Measurements from ENCODE around the gene CD4.

The CD4 gene

GRCh38 chr12:6858799-6859198 is 69.5 kb downstream of the CD4 start:
- peaks cover 19% of the 10 kb centered on the region for H3K36me3 ChIP-seq (ENCODE audit: control insufficient read depth, insufficient read depth, low read length)
- no peak overlapping the region for H3K9ac ChIP-seq (ENCODE audit: low read length)
- no CpG with 5 or more reads among the region's 2 CpGs for WGBS (ENCODE audit: extremely low coverage, insufficient coverage, low lambda C conversion rate)
- no peak overlapping the region for H3K23ac ChIP-seq (ENCODE audit: low read length)
- H3K27me3 ChIP-seq (ENCODE audit: insufficient read depth, low read length, poor library complexity) = no peaks in the 10 kb centered on the region
- DNase-seq = no peak
- no peak overlapping the region for H3K18ac ChIP-seq (ENCODE audit: low read length)
- no peak overlapping the region for H2BK120ac ChIP-seq (ENCODE audit: low read depth, low read length)
- peaks cover 10% of the 10 kb centered on the region for H3K79me2 ChIP-seq (ENCODE audit: control insufficient read depth, insufficient read depth, low read length)
- no peak overlapping the region for H4K5ac ChIP-seq (ENCODE audit: low read length)
- H2BK5ac ChIP-seq (ENCODE audit: low read length) = no peak overlapping the region
- H3K79me1 ChIP-seq (ENCODE audit: low read length) = peaks cover 8% of the 10 kb centered on the region
- no peak overlapping the region for H3K4me3 ChIP-seq (ENCODE audit: low read length)
- H2AK5ac ChIP-seq (ENCODE audit: low read length) = no peak overlapping the region
- H3K4me2 ChIP-seq (ENCODE audit: low read length) = no peak overlapping the region
- H3K56ac ChIP-seq (ENCODE audit: low read length) = no peak overlapping the region
- no peak overlapping the region for H3K27ac ChIP-seq (ENCODE audit: low read depth, low read length)
- no peak overlapping the region for H2BK15ac ChIP-seq (replicated peaks; ENCODE audit: low read depth)
- no peak overlapping the region for H3K4ac ChIP-seq (ENCODE audit: low read depth, low read length)
- peaks cover 3% of the 10 kb centered on the region for H3K4me1 ChIP-seq (ENCODE audit: control insufficient read depth, low read depth, low read length)
- H4K8ac ChIP-seq (ENCODE audit: low read depth, low read length) = no peak overlapping the region

DNA sequence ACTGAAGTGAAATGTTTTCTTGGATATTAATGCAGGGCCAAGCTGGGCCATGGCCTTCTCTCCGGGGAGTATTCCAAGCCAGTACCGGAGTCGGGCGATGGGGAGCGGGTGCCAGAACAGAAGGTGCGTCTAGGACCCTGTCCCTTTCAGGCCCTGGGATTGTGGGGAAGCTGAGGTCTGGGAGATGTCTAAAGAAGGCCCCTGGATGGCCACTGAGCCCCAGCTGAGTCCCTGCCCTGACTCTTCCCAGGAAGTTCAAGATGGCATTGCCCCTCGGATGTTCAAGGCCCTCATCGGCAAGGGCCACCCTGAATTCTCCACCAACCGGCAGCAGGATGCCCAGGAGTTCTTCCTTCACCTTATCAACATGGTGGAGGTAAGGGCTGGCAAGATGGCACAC is 70.8 kb downstream of the CD4 start:
- no peak overlapping the region for H3K27ac ChIP-seq (ENCODE audit: low read depth, low read length)
- peaks cover 20% of the 10 kb centered on the region for H3K36me3 ChIP-seq (ENCODE audit: control insufficient read depth, insufficient read depth, low read length)
- no peak overlapping the region for H3K4ac ChIP-seq (ENCODE audit: low read depth, low read length)
- H3K56ac ChIP-seq (ENCODE audit: low read length) = no peak overlapping the region
- WGBS (ENCODE audit: extremely low coverage, insufficient coverage, low lambda C conversion rate) = no CpG with 5 or more reads among the region's 9 CpGs
- no peaks in the 10 kb centered on the region for H3K27me3 ChIP-seq (ENCODE audit: insufficient read depth, low read length, poor library complexity)
- H2BK5ac ChIP-seq (ENCODE audit: low read length) = no peak overlapping the region
- H3K18ac ChIP-seq (ENCODE audit: low read length) = no peak overlapping the region
- H2AK5ac ChIP-seq (ENCODE audit: low read length) = no peak overlapping the region
- no peak overlapping the region for H2BK120ac ChIP-seq (ENCODE audit: low read depth, low read length)
- H3K4me2 ChIP-seq (ENCODE audit: low read length) = no peak overlapping the region
- no peak overlapping the region for H2BK15ac ChIP-seq (replicated peaks; ENCODE audit: low read depth)
- no peak overlapping the region for H4K5ac ChIP-seq (ENCODE audit: low read length)
- H3K4me1 ChIP-seq (ENCODE audit: control insufficient read depth, low read depth, low read length) = no peaks in the 10 kb centered on the region
- H3K9ac ChIP-seq (ENCODE audit: low read length) = no peak overlapping the region
- no peak overlapping the region for H3K23ac ChIP-seq (ENCODE audit: low read length)
- peaks cover 1% of the 10 kb centered on the region for H3K79me2 ChIP-seq (ENCODE audit: control insufficient read depth, insufficient read depth, low read length)
- no peak for DNase-seq
- peaks cover under 1% of the 10 kb centered on the region for H3K79me1 ChIP-seq (ENCODE audit: low read length)
- H3K4me3 ChIP-seq (ENCODE audit: low read length) = no peak overlapping the region
- H4K8ac ChIP-seq (ENCODE audit: low read depth, low read length) = no peak overlapping the region

DNA sequence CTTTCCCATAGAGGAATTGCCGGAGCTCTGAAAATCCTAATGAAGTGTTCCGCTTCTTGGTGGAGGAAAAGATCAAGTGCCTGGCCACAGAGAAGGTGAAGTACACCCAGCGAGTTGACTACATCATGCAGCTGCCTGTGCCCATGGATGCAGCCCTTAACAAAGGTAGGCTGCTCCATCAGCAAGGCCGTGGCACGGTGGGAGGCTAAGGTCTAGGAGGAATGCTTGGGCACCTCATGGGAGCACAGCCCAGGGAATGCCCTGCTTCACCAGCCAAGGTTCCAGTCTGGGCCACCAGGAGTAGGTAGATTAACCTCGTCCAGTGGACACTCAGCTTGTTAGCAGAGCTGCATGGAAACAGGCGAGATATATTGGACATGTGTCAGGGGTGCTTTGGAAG is 71.6 kb downstream of the CD4 start:
- H3K79me2 ChIP-seq (ENCODE audit: control insufficient read depth, insufficient read depth, low read length) = no peaks in the 10 kb centered on the region
- H3K36me3 ChIP-seq (ENCODE audit: control insufficient read depth, insufficient read depth, low read length) = peaks cover 20% of the 10 kb centered on the region
- H4K8ac ChIP-seq (ENCODE audit: low read depth, low read length) = no peak overlapping the region
- no peak for DNase-seq
- no peaks in the 10 kb centered on the region for H3K4me1 ChIP-seq (ENCODE audit: control insufficient read depth, low read depth, low read length)
- H3K27ac ChIP-seq (ENCODE audit: low read depth, low read length) = no peak overlapping the region
- no peak overlapping the region for H3K4ac ChIP-seq (ENCODE audit: low read depth, low read length)
- no peak overlapping the region for H4K5ac ChIP-seq (ENCODE audit: low read length)
- no peaks in the 10 kb centered on the region for H3K79me1 ChIP-seq (ENCODE audit: low read length)
- no peak overlapping the region for H3K23ac ChIP-seq (ENCODE audit: low read length)
- no peak overlapping the region for H2BK120ac ChIP-seq (ENCODE audit: low read depth, low read length)
- no peak overlapping the region for H2AK5ac ChIP-seq (ENCODE audit: low read length)
- no peak overlapping the region for H3K56ac ChIP-seq (ENCODE audit: low read length)
- no peak overlapping the region for H3K4me3 ChIP-seq (ENCODE audit: low read length)
- H2BK5ac ChIP-seq (ENCODE audit: low read length) = no peak overlapping the region
- H2BK15ac ChIP-seq (replicated peaks; ENCODE audit: low read depth) = no peak overlapping the region
- H3K9ac ChIP-seq (ENCODE audit: low read length) = no peak overlapping the region
- H3K27me3 ChIP-seq (ENCODE audit: insufficient read depth, low read length, poor library complexity) = no peaks in the 10 kb centered on the region
- H3K4me2 ChIP-seq (ENCODE audit: low read length) = no peak overlapping the region
- WGBS (ENCODE audit: extremely low coverage, insufficient coverage, low lambda C conversion rate) = no CpG with 5 or more reads among the region's 7 CpGs
- H3K18ac ChIP-seq (ENCODE audit: low read length) = no peak overlapping the region

DNA sequence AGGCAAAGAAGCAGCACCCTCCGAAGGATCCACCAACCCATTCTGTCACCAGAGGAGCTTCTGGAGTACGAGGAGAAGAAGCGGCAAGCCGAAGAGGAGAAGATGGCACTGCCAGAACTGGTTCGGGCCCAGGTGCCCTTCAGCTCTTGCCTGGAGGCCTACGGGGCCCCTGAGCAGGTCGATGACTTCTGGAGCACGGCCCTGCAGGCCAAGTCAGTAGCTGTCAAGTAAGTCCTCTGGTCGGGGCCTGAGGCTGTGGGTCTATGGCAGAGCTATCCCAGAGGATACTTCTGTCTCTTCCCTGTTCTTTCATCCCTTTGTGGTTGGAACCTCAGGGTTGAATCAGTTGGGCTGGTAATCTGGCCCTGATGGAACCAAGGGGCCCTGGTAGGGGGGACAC is 72.1 kb downstream of the CD4 start:
- no peaks in the 10 kb centered on the region for H3K79me2 ChIP-seq (ENCODE audit: control insufficient read depth, insufficient read depth, low read length)
- no peak overlapping the region for H3K18ac ChIP-seq (ENCODE audit: low read length)
- no peaks in the 10 kb centered on the region for H3K27me3 ChIP-seq (ENCODE audit: insufficient read depth, low read length, poor library complexity)
- H2BK5ac ChIP-seq (ENCODE audit: low read length) = no peak overlapping the region
- H3K4me2 ChIP-seq (ENCODE audit: low read length) = no peak overlapping the region
- peaks cover 20% of the 10 kb centered on the region for H3K36me3 ChIP-seq (ENCODE audit: control insufficient read depth, insufficient read depth, low read length)
- no peak overlapping the region for H4K8ac ChIP-seq (ENCODE audit: low read depth, low read length)
- no peak overlapping the region for H3K27ac ChIP-seq (ENCODE audit: low read depth, low read length)
- no peak overlapping the region for H2BK120ac ChIP-seq (ENCODE audit: low read depth, low read length)
- no peak overlapping the region for H3K9ac ChIP-seq (ENCODE audit: low read length)
- no peaks in the 10 kb centered on the region for H3K4me1 ChIP-seq (ENCODE audit: control insufficient read depth, low read depth, low read length)
- H3K4me3 ChIP-seq (ENCODE audit: low read length) = no peak overlapping the region
- no CpG with 5 or more reads among the region's 9 CpGs for WGBS (ENCODE audit: extremely low coverage, insufficient coverage, low lambda C conversion rate)
- H2AK5ac ChIP-seq (ENCODE audit: low read length) = no peak overlapping the region
- H3K56ac ChIP-seq (ENCODE audit: low read length) = no peak overlapping the region
- no peaks in the 10 kb centered on the region for H3K79me1 ChIP-seq (ENCODE audit: low read length)
- DNase-seq = no peak
- H3K23ac ChIP-seq (ENCODE audit: low read length) = no peak overlapping the region
- no peak overlapping the region for H4K5ac ChIP-seq (ENCODE audit: low read length)
- no peak overlapping the region for H2BK15ac ChIP-seq (replicated peaks; ENCODE audit: low read depth)
- no peak overlapping the region for H3K4ac ChIP-seq (ENCODE audit: low read depth, low read length)

GRCh38 chr12:6863033-6863432 is 73.7 kb downstream of the CD4 start:
- Histone ChIP-seq H3K79me1 (ENCODE audit: low read length) (peaks cover under 1% of the 10 kb centered on the region), H2BK120ac (ENCODE audit: low read depth, low read length) (no peak overlapping the region), H3K4me2 (ENCODE audit: low read length) (no peak overlapping the region), H3K18ac (ENCODE audit: low read length) (no peak overlapping the region), H3K4me3 (ENCODE audit: low read length) (no peak overlapping the region), H4K8ac (ENCODE audit: low read depth, low read length) (no peak overlapping the region), H2AK5ac (ENCODE audit: low read length) (no peak overlapping the region), H2BK5ac (ENCODE audit: low read length) (no peak overlapping the region), H3K27me3 (ENCODE audit: insufficient read depth, low read length, poor library complexity) (no peaks in the 10 kb centered on the region), H3K27ac (ENCODE audit: low read depth, low read length) (no peak overlapping the region), H3K23ac (ENCODE audit: low read length) (no peak overlapping the region), H4K5ac (ENCODE audit: low read length) (no peak overlapping the region), H3K4me1 (ENCODE audit: control insufficient read depth, low read depth, low read length) (peaks cover 4% of the 10 kb centered on the region), H3K9ac (ENCODE audit: low read length) (no peak overlapping the region), H2BK15ac (replicated peaks; ENCODE audit: low read depth) (no peak overlapping the region), H3K4ac (ENCODE audit: low read depth, low read length) (no peak overlapping the region), H3K36me3 (ENCODE audit: control insufficient read depth, insufficient read depth, low read length) (peaks cover 18% of the 10 kb centered on the region), H3K79me2 (ENCODE audit: control insufficient read depth, insufficient read depth, low read length) (peaks cover 6% of the 10 kb centered on the region), H3K56ac (ENCODE audit: low read length) (no peak overlapping the region)
- DNase-seq = no peak
- no CpG with 5 or more reads among the region's 11 CpGs for WGBS (ENCODE audit: extremely low coverage, insufficient coverage, low lambda C conversion rate)

DNA sequence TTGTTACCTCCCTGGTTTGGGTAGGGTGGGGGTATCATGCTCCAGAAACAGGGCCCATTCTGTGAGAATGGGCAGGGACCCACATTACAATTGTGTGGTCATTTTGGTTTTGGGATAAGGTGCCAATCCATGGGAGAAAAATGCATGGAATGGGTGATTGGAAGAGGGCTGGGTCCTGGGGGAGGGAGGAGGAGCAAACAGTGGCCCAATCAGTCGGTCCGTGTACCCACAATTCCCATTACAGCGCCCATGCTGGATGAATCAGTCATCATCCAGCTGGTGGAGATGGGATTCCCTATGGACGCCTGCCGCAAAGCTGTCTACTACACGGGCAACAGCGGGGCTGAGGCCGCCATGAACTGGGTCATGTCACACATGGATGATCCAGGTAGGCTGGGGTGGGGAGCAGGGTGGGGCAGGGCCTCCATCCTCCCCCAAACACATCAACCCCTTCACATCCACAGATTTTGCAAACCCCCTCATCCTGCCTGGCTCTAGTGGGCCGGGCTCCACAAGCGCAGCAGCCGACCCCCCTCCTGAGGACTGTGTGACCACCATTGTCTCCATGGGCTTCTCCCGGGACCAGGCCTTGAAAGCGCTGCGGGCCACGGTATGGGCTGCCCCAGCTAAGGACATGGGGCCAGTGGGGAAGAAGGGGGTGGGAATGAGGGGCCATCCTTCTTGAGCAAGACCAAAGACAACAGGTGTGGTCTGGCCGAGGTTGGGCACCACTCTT is 74.4 kb downstream of the CD4 start:
- WGBS (ENCODE audit: extremely low coverage, insufficient coverage, low lambda C conversion rate) = no CpG with 5 or more reads among the region's 16 CpGs
- peaks cover 13% of the 10 kb centered on the region for H3K79me2 ChIP-seq (ENCODE audit: control insufficient read depth, insufficient read depth, low read length)

More for the DNA sequence above, 74.4 kb downstream of the CD4 start:
- no peak overlapping the region for H2AK5ac ChIP-seq (ENCODE audit: low read length)
- H2BK15ac ChIP-seq (replicated peaks; ENCODE audit: low read depth) = no peak overlapping the region
- H3K4me1 ChIP-seq (ENCODE audit: control insufficient read depth, low read depth, low read length) = peaks cover 4% of the 10 kb centered on the region
- no peak overlapping the region for H3K9ac ChIP-seq (ENCODE audit: low read length)
- H3K23ac ChIP-seq (ENCODE audit: low read length) = no peak overlapping the region
- H3K56ac ChIP-seq (ENCODE audit: low read length) = no peak overlapping the region
- H3K79me1 ChIP-seq (ENCODE audit: low read length) = peaks cover 4% of the 10 kb centered on the region
- peaks cover 17% of the 10 kb centered on the region for H3K36me3 ChIP-seq (ENCODE audit: control insufficient read depth, insufficient read depth, low read length)
- no peak overlapping the region for H3K4me2 ChIP-seq (ENCODE audit: low read length)
- H3K27me3 ChIP-seq (ENCODE audit: insufficient read depth, low read length, poor library complexity) = no peaks in the 10 kb centered on the region
- H4K5ac ChIP-seq (ENCODE audit: low read length) = no peak overlapping the region
- DNase-seq = no peak
- H3K18ac ChIP-seq (ENCODE audit: low read length) = no peak overlapping the region
- H4K8ac ChIP-seq (ENCODE audit: low read depth, low read length) = no peak overlapping the region
- no peak overlapping the region for H3K4ac ChIP-seq (ENCODE audit: low read depth, low read length)
- no peak overlapping the region for H2BK5ac ChIP-seq (ENCODE audit: low read length)
- H3K4me3 ChIP-seq (ENCODE audit: low read length) = no peak overlapping the region
- H3K27ac ChIP-seq (ENCODE audit: low read depth, low read length) = no peak overlapping the region
- no peak overlapping the region for H2BK120ac ChIP-seq (ENCODE audit: low read depth, low read length)
